ENCODE results near the gene TIMM8A.

Gene TIMM8A, protein sequence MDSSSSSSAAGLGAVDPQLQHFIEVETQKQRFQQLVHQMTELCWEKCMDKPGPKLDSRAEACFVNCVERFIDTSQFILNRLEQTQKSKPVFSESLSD

DNA sequence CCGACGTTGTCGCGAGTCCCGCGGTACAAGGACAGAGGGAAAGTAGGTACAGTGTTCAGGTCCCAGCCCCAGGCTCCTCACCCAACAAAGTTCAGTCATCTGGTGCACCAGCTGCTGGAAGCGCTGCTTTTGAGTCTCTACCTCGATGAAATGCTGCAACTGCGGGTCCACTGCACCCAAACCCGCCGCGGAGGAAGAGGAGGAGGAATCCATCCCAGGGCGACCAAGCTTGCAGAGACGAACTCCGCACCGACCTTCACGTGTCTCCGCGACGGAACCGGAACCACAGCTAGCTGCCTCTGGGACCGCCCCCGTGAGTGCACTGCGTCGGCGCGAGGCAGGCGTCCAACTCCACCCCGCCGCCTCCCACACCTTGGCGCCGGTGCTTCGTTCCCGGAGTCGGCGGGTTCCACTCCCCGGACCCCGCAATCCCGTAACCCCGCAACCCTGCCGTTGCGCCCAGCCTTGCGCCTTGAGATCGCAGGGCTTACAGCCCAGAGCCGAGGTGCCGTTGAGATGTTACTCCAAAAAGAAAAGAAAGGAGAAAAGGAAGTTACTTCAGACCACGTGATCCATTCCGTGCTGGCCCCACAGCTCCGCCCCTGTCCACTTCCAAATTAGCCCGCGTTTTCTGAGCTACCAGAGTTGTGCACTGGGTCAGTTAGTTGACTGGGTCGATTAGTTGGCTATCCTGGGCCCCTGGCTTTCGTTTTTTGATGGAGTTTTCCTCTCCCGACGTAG, at the start of gene TIMM8A:
TIMM8A (minus strand) TSS at position 291 of the 741 bp plus-strand sequence; CDS start at position 213, 78 bp downstream.
- Mint-ChIP-seq H3K27me3 (no peaks in the 10 kb centered on the region), H3K4me3 (peak within 1 kb of the TSS; percentile 90), H3K9me3 (no peaks in the 10 kb centered on the region), H3K36me3 (ENCODE audit: low read depth) (peaks cover 25% of the 10 kb centered on the region), H3K27ac (peak within 1 kb of the TSS; percentile 93), H3K4me1 (ENCODE audit: low read depth) (peaks cover 25% of the 10 kb centered on the region)

DNA sequence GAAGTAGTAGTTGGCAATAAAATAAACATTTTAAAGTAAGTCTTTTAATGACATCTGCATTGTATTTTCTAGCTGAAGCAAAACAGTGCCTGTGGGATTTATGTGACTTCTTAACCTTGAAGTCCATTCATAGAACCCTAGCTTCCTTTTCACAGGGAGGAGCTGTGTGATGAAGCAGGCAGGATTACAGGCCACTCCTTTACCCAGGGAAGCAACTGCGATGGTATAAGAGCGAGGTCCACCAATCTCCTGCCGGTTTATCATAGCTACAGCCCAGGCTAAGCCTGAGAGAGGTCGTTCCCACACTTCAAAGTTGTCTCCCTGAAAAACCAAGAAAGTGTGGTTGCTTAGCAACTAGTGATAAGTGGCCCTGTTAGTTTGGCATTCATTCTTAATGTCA, 49.2 kb upstream of the TIMM8A start:
- H3K4me1 Mint-ChIP-seq (ENCODE audit: low read depth) = peaks cover 11% of the 10 kb centered on the region
- H3K36me3 Mint-ChIP-seq (ENCODE audit: low read depth) = peaks cover 53% of the 10 kb centered on the region
- no peaks in the 10 kb centered on the region for H3K9me3 Mint-ChIP-seq
- H3K4me3 Mint-ChIP-seq = no peak overlapping the region
- no peaks in the 10 kb centered on the region for H3K27me3 Mint-ChIP-seq
- peak overlapping the region; percentile 26 for H3K27ac Mint-ChIP-seq

DNA sequence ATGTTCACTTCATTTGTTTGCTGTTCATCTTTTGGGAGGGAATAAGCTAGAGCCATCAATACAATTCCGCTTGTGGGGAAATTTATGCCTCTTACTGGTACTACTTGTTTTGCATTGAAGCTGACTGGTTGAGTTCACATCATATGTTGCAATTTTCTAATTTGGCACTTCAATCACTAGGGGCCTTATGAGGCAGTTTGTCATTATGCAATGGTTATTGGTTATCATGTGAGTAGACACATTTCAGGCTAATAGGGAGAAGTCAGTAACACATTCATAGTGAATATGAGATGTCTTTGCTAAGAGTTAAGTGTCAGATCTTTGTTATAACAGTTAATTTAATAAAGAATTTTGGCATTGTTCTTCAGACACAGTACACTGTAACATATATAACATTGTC, 47.2 kb upstream of the TIMM8A start:
- no peak overlapping the region for H3K27ac Mint-ChIP-seq
- peak overlapping the region; percentile 33 for H3K4me3 Mint-ChIP-seq
- no peaks in the 10 kb centered on the region for H3K9me3 Mint-ChIP-seq

DNA sequence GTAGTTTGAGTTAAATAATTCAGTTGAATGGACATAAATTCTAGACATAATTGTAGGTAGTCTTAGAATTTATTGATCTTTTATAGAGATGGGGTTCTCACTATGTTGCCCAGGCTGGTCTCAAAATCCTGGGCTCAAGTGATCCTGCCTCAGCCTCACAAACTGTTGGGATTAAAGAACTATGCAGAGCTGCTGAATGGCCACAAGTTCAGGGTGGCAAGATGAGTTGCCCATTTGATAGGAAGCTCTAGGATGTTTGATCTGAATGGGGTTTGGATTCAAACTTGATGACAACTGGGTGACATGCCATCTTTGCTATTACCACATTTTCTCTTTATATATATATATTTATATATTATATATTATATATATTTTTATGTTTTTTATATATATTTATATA, 45.8 kb upstream of the TIMM8A start:
- Mint-ChIP-seq H3K4me3 (peak overlapping the region; percentile 93), H3K36me3 (ENCODE audit: low read depth) (peaks cover 51% of the 10 kb centered on the region), H3K27ac (no peak overlapping the region), H3K9me3 (no peaks in the 10 kb centered on the region), H3K4me1 (ENCODE audit: low read depth) (peaks cover 11% of the 10 kb centered on the region), H3K27me3 (no peaks in the 10 kb centered on the region)

More for the DNA sequence above, 47.2 kb upstream of the TIMM8A start:
- peaks cover 63% of the 10 kb centered on the region for H3K36me3 Mint-ChIP-seq (ENCODE audit: low read depth)
- peaks cover 11% of the 10 kb centered on the region for H3K4me1 Mint-ChIP-seq (ENCODE audit: low read depth)
- H3K27me3 Mint-ChIP-seq = no peaks in the 10 kb centered on the region

DNA sequence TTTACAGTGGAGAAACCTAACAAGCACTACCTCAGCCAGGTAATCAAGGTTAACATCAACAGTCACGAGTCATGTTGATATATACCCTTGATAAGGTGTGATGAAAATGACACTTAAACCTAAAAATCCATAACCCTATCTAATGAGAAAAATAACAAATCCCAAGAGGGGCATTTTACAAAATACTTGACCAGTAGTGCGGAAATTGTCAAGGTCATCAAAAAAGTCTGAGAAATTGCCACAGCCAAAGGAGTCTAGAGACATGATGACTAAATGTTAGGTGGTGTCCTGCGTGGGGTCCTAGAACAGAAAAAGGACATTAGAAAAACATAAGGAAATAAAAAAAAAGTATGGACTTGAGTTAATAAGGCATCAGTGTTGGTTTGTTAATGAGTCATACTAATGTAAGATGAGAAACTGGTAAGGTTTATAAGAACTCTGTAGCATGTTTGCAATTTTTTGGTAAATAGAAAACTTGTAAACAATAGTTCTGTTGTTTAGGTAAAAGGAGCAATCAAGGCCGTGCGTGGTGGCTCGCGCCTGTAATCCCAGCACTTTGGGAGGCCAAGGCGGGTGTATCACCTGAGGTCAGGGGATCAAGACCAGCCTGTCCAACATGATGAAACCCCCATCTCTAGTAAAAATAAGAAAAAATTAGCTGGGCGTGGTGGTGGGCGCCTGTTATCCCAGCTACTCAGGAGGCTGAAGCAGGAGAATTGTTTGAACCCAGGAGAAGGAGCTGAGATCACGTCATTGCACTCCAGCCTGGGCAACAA, 45.2 kb upstream of the TIMM8A start:
- H3K36me3 Mint-ChIP-seq (ENCODE audit: low read depth) = peaks cover 49% of the 10 kb centered on the region
- H3K9me3 Mint-ChIP-seq = no peaks in the 10 kb centered on the region
- no peaks in the 10 kb centered on the region for H3K27me3 Mint-ChIP-seq
- peak overlapping the region; percentile 93 for H3K4me3 Mint-ChIP-seq
- H3K27ac Mint-ChIP-seq = peak overlapping the region; percentile 97
- H3K4me1 Mint-ChIP-seq (ENCODE audit: low read depth) = peaks cover 11% of the 10 kb centered on the region

DNA sequence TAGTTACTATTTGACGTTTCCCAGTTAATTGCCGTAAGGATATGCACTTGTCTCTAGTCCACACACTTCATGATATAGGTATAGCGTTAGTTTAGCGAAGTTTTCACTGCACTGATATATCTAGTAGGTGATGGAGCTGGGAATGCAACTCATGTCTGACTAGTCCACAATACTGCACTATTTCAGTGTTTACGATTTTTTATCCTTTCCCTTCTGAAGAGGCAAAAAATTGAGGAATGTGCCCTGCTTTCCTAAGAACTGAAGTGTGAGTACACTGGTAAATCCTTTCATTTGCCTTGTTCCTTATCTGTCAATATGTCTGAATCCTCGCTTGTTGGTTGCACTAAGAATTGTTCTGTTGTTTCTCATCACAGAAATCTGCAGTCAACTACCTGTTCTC, 43.3 kb upstream of the TIMM8A start:
- H3K4me1 Mint-ChIP-seq (ENCODE audit: low read depth) = peaks cover 11% of the 10 kb centered on the region
- H3K9me3 Mint-ChIP-seq = no peaks in the 10 kb centered on the region

DNA sequence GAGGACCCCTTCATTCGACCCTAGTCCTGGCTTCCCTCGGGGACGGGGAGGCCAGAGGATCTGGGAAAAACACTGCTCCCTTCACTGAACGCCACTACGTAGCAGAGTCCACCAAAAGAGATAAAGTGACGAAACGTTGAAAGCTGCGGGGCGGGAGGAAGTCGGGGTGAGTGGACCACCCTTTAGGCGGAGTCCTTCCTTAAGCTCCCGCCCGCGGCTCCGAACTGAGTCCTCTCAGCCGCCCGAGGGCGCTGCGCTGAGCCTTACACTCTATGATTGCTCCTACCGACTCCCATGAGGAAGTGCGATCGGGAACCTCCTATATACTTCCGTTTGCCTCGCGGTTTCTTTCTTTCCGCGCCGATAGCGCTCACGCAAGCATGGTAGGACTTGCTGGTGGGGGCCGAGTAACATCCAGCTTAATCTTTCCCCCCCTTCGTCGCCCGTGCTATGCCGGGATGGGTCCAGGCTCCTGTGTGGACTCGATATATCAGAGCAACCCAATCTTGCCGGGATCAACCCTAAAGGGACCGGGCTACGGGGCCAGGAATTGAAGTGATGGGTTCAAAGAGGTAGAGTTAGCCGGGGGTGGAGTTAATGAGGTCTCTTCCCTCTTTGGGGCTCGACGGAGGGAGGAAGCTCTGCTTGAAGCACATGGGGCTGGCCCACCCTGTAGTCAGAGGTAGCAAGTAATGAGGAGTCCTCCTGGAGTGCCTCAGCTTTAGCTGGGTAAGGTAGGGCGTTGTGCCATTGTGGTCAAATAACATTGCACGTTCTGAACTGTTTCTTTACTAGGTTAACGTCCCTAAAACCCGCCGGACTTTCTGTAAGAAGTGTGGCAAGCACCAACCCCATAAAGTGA, 42.4 kb upstream of the TIMM8A start, which contains the start of gene RPL36A:
RPL36A (plus strand) TSS at position 348 of the 862 bp plus-strand sequence; CDS start at position 381, 33 bp downstream.
- Mint-ChIP-seq H3K9me3 (no peaks in the 10 kb centered on the region), H3K4me1 (ENCODE audit: low read depth) (peaks cover 14% of the 10 kb centered on the region), H3K27me3 (no peaks in the 10 kb centered on the region), H3K36me3 (ENCODE audit: low read depth) (peaks cover 44% of the 10 kb centered on the region), H3K27ac (peak within 1 kb of the TSS; percentile 97), H3K4me3 (peak within 1 kb of the TSS; percentile 93)

More for the DNA sequence above, 43.3 kb upstream of the TIMM8A start:
- Mint-ChIP-seq H3K36me3 (ENCODE audit: low read depth) (peaks cover 47% of the 10 kb centered on the region), H3K27me3 (no peaks in the 10 kb centered on the region), H3K27ac (peak overlapping the region; percentile 97), H3K4me3 (peak overlapping the region; percentile 93)

DNA sequence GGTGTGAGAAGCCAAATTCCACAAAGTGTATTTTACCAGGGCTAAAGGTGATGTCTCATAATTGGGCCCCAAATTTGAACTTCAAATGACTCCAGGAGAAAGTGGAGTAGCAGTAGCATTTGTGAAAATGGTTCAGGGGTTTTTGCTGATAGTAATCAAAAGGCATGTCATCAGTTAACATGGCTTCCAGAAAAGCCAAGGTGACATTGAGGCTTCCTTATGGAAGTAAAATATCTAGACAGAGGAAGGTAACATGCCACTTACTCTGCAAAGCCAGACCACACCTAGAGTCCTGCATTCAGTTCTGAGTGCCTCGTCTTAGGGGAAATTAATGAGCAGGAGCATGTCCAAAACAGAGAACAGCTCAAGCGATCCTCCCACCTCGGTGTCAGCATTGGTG, 40.1 kb upstream of the TIMM8A start:
- Mint-ChIP-seq H3K27me3 (no peaks in the 10 kb centered on the region), H3K27ac (no peak overlapping the region), H3K9me3 (no peaks in the 10 kb centered on the region), H3K4me3 (no peak overlapping the region), H3K4me1 (ENCODE audit: low read depth) (peaks cover 14% of the 10 kb centered on the region), H3K36me3 (ENCODE audit: low read depth) (peaks cover 27% of the 10 kb centered on the region)

DNA sequence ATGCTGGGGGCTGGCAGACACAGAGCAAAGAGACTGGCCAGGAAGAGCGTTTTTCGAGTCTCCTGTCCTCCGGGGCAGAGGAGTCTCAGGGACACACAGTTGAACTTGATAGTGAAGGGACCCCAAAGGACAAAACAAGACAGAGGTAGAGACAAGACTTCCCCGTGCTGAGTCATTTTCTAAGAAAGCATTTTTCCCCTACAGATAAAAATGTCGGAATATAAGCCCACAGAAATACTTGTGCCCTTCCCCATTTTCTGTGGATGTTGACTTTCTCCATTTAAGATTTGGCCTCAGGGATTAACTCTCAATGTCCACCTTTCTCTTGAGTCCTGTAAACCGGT, 38.0 kb upstream of the TIMM8A start:
- Mint-ChIP-seq H3K36me3 (ENCODE audit: low read depth) (peaks cover 7% of the 10 kb centered on the region), H3K9me3 (no peaks in the 10 kb centered on the region), H3K27me3 (no peaks in the 10 kb centered on the region), H3K4me3 (peak overlapping the region; percentile 75), H3K27ac (peak overlapping the region; percentile 74), H3K4me1 (ENCODE audit: low read depth) (peaks cover 11% of the 10 kb centered on the region)

DNA sequence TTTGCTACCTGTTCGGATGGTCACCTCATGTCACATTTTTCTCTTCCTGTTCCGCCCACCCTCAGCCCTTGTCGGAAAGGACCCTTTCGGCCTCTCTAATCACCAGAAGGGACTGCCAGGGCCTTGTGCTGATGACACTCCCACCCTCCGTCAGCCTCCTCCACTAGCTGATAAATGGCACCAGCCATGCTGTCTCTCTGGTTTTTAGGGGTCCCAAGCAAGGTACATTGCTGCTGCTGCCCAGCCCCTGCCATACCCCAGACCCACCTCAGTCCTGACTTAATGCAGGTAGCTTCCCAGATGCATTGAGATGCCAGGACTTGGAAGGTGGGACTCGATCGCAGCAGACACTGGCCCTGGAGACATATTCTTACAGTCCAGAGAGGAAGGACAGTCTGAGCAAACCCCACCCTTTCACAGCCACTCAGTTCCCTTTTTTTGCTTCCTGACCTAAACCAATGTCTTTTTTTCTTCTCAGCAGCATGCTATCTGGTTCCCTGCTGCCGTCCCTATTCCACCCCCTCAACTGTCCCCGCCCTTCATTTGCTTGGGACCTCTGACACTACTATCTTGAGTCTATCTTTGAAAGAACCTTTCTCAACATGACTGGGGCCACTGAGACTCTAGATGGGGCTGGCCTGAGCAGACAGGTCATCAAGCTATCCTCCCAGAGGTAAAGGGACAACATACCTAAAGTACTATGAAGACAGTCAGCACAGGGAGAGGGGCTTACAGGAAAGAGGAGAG, 37.4 kb upstream of the TIMM8A start, which contains the start of gene BTK:
BTK (minus strand) TSS at position 397 of the 747 bp plus-strand sequence. CDS start 10,907 bp downstream, outside the sequence.
- H3K4me3 Mint-ChIP-seq = peak within 1 kb of the TSS; percentile 75
- no peaks in the 10 kb centered on the region for H3K27me3 Mint-ChIP-seq
- peaks cover 2% of the 10 kb centered on the region for H3K36me3 Mint-ChIP-seq (ENCODE audit: low read depth)
- peaks cover 11% of the 10 kb centered on the region for H3K4me1 Mint-ChIP-seq (ENCODE audit: low read depth)
- peak within 1 kb of the TSS; percentile 74 for H3K27ac Mint-ChIP-seq
- H3K9me3 Mint-ChIP-seq = no peaks in the 10 kb centered on the region

DNA sequence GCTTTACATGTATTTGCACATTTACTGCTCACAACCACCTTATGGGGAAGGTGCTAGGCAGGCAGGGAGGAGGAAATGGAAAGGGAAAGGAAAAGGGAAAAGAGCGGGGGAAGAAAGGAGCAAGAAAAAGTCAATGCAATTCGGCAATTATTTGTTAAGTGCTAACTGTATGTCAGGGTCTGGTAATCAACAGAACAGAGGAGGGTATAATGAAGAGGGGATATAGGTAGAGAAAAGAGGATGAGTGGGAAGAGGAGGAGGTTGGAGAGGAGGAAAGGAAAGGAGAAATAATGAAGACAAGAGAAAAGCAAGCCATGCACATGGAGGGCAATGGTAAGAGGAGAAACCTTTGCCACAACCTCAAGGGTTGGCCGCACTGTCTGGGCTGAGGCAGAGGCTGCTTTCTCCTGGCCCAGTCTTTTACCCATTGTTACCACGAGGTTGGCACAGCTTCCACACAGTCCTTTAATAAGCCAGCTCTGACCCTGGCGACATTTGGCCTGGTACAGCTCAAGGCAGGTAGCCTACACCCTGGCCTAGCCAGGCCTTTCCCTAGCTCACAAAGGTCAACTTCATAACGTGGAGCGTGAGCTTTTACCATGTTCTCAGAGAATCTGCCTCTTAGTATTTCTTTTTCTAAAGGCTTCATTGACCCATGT, 36.6 kb upstream of the TIMM8A start:
- Mint-ChIP-seq H3K9me3 (no peaks in the 10 kb centered on the region), H3K36me3 (ENCODE audit: low read depth) (no peaks in the 10 kb centered on the region), H3K4me3 (peak overlapping the region; percentile 75), H3K4me1 (ENCODE audit: low read depth) (peaks cover 11% of the 10 kb centered on the region), H3K27me3 (no peaks in the 10 kb centered on the region), H3K27ac (no peak overlapping the region)

DNA sequence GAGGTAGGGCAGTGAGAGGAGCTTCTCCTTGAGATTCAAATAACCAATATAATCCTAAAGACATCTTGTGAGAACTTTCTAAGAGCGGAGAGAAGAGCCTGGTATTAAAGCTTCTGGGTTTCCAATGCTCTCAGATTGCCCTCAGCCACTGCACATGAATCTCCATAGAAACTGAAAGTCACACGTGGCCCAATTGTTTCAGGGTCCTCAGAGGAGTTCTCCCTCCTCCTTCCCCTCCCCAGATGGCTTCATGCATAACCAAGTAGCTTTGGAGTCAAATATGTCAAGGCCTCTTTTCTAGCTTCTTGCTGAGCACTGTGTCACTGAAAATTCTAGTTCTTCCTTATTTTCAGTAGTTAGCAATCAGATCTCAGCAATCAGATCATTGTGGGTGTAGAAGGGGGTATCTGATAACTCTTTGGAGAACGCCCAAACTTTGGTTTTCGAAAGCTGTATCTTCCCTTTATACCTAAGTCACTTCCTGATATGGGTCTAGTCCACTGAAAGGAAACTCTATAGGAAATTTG, 35.2 kb upstream of the TIMM8A start:
- H3K4me1 Mint-ChIP-seq (ENCODE audit: low read depth) = peaks cover 11% of the 10 kb centered on the region
- H3K36me3 Mint-ChIP-seq (ENCODE audit: low read depth) = no peaks in the 10 kb centered on the region
- H3K27ac Mint-ChIP-seq = no peak overlapping the region
- H3K9me3 Mint-ChIP-seq = no peaks in the 10 kb centered on the region
- peak overlapping the region; percentile 41 for H3K4me3 Mint-ChIP-seq
- H3K27me3 Mint-ChIP-seq = peaks cover 3% of the 10 kb centered on the region

DNA sequence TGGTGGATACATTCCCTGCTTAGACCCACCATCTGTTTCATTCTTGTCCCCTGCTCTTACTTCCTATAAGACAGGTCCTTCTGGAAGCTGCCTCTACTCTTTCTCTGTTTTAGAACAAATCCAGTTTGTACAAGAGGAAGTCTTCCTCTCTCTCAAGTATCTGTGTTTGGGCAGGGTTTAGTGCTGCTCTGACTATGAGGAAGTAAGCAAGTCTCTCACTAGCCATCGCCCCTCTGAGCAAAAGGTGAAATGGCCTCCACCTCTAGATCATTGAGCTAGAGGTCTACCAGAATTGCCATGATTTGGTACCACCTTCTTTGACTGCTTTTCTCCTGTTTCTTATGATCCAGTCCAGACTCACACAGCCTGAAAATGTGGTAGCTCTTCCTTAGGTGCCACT, 29.0 kb upstream of the TIMM8A start:
- H3K4me1 Mint-ChIP-seq (ENCODE audit: low read depth) = peaks cover 8% of the 10 kb centered on the region
- H3K27ac Mint-ChIP-seq = no peak overlapping the region
- peaks cover 3% of the 10 kb centered on the region for H3K27me3 Mint-ChIP-seq
- H3K36me3 Mint-ChIP-seq (ENCODE audit: low read depth) = no peaks in the 10 kb centered on the region
- H3K4me3 Mint-ChIP-seq = no peak overlapping the region
- H3K9me3 Mint-ChIP-seq = no peaks in the 10 kb centered on the region
